Endothelial cell (in vitro differentiated cells): ENCODE measurements around the gene KCNMA1. TPM values are rescaled to one million over a fixed set of nuclear protein-coding genes. Genes with fewer than 3 reads are reported as not detected.

Experiments
- DNase-seq: peaks from one replicate; pipeline ENCODE4 v3.0.0; 2021; ENCODE audit warnings: low spot score
- H3K27ac Mint-ChIP-seq: one replicate; pipeline ENCODE4 v1.8.0; 2021; ENCODE audit warnings: mixed read lengths, inconsistent platforms; ENCODE audit not compliant: unreplicated experiment
- H3K27me3 Mint-ChIP-seq: one replicate; pipeline ENCODE4 v1.8.0; 2021; ENCODE audit warnings: mild to moderate bottlenecking, moderate library complexity, mixed read lengths, inconsistent platforms; ENCODE audit not compliant: unreplicated experiment
- H3K36me3 Mint-ChIP-seq: one replicate; pipeline ENCODE4 v1.8.0; 2021; ENCODE audit warnings: mild to moderate bottlenecking, low read depth, mixed read lengths, inconsistent platforms; ENCODE audit not compliant: unreplicated experiment
- H3K4me1 Mint-ChIP-seq: one replicate; pipeline ENCODE4 v1.8.0; 2021; ENCODE audit warnings: mild to moderate bottlenecking, mixed read lengths, inconsistent platforms; ENCODE audit not compliant: unreplicated experiment
- H3K4me3 Mint-ChIP-seq: one replicate; pipeline ENCODE4 v1.8.0; 2021; ENCODE audit warnings: mild to moderate bottlenecking, mixed read lengths, inconsistent platforms; ENCODE audit not compliant: unreplicated experiment
- H3K9me3 Mint-ChIP-seq: one replicate; pipeline ENCODE4 v1.8.0; 2021; ENCODE audit warnings: mixed read lengths, inconsistent platforms; ENCODE audit not compliant: unreplicated experiment
- CTCF ChIP-seq: fragments of 200-600 bp; sonication (generic); IDR thresholded peaks from one replicate; pipeline ENCODE4 v1.5.0; 2021; ENCODE audit warnings: antibody characterized with exemption; ENCODE audit not compliant: unreplicated experiment
- total RNA-seq: library from RNA; stranded (reverse); fragmentation: NEBNext Ultra II Directional; extraction: Animal tissue kit (Norgen Biotek cat#: 25700); gene quantifications from one replicate; pipeline ENCODE4 v1.2.1, GENCODE V29; 2021; ENCODE audit not compliant: unreplicated experiment

Gene KCNMA1
- total RNA-seq, 1 donor from 2014 or later: 5.1 TPM

- H3K27me3 Mint-ChIP-seq: no peaks in the 10 kb centered on the region
- H3K4me1 Mint-ChIP-seq: peaks cover 3% of the 10 kb centered on the region
- H3K27ac Mint-ChIP-seq: no peak overlapping the region
- no peak for TF ChIP-seq CTCF
- peaks cover 9% of the 10 kb centered on the region for H3K36me3 Mint-ChIP-seq
- no peaks in the 10 kb centered on the region for H3K9me3 Mint-ChIP-seq
- no peak overlapping the region for H3K4me3 Mint-ChIP-seq
- DNase-seq: no peak
Observed at GRCh38 chr10:77649333-77650331, 12.0 kb upstream of the KCNMA1 start.

- Mint-ChIP-seq H3K36me3 (peaks cover 9% of the 10 kb centered on the region), H3K9me3 (no peaks in the 10 kb centered on the region), H3K4me1 (peaks cover 3% of the 10 kb centered on the region), H3K4me3 (no peak overlapping the region), H3K27me3 (no peaks in the 10 kb centered on the region), H3K27ac (no peak overlapping the region)
- DNase-seq: no peak
- no peak for TF ChIP-seq CTCF
Observed at GRCh38 chr10:77648472-77648871, 10.9 kb upstream of the KCNMA1 start.

GRCh38 chr10:77647543-77648293, 10.1 kb upstream of the KCNMA1 start:
- H3K27me3 Mint-ChIP-seq: no peaks in the 10 kb centered on the region
- TF ChIP-seq CTCF: no peak
- H3K4me3 Mint-ChIP-seq: no peak overlapping the region
- H3K4me1 Mint-ChIP-seq: peaks cover 3% of the 10 kb centered on the region
- no peak for DNase-seq
- H3K27ac Mint-ChIP-seq: no peak overlapping the region
- no peaks in the 10 kb centered on the region for H3K9me3 Mint-ChIP-seq
- H3K36me3 Mint-ChIP-seq: peaks cover 9% of the 10 kb centered on the region

- H3K9me3 Mint-ChIP-seq: no peaks in the 10 kb centered on the region
- no peak for TF ChIP-seq CTCF
- H3K4me3 Mint-ChIP-seq: no peak overlapping the region
- H3K27ac Mint-ChIP-seq: no peak overlapping the region
- H3K36me3 Mint-ChIP-seq: peaks cover 4% of the 10 kb centered on the region
- peaks cover 4% of the 10 kb centered on the region for H3K27me3 Mint-ChIP-seq
- no peak for DNase-seq
- no peaks in the 10 kb centered on the region for H3K4me1 Mint-ChIP-seq
Observed at GRCh38 chr10:77644557-77645243, 7.1 kb upstream of the KCNMA1 start.
